HEK293 (cell line): ENCODE results near the gene SH3BP5L.

Experiments
- CTCF ChIA-PET: fragments of 350-600 bp; formaldehyde crosslinking; extraction: SDS; loops from one replicate; lab custom pipeline; 2021; ENCODE audit warnings: antibody characterized with exemption; lab: Yijun Ruan, JAX
- POLR2A ChIA-PET: fragments of 300-600 bp; formaldehyde crosslinking; extraction: SDS; loops from one replicate; lab custom pipeline; 2020; ENCODE audit warnings: antibody characterized with exemption, inconsistent platforms; lab: Yijun Ruan, JAX
- H3K27ac ChIP-seq: fragments of 200-500 bp; sonication (Bioruptor generic); 2 replicates; pipeline ENCODE4 v1.5.1; 2014; ENCODE audit warnings: low read depth, low read length, control low read depth, inconsistent platforms; ENCODE audit errors: extremely low read depth
- H3K36me3 ChIP-seq, 2 experiments: fragments of 200-500 bp in 1 of 2; sonication (Bioruptor generic) in 1 of 2; 1 replicate in 1 of 2; 2 replicates in 1 of 2; pipeline ENCODE4 v1.5.1; 2014 to 2017; ENCODE audit warnings: inconsistent platforms in 2 of 2, low read length in 2 of 2; ENCODE audit not compliant: control insufficient read depth in 2 of 2, insufficient read depth in 1 of 2
- H3K4me1 ChIP-seq: fragments of 200-500 bp; sonication (Bioruptor generic); 2 replicates; pipeline ENCODE4 v1.5.1; 2014; ENCODE audit warnings: mild to moderate bottlenecking, low read length, inconsistent platforms; ENCODE audit not compliant: control insufficient read depth, insufficient read depth
- H3K4me3 ChIP-seq: 2 replicates; pipeline ENCODE4 v1.5.1; 2011; ENCODE audit warnings: low read depth, mild to moderate bottlenecking, control low read depth, low read length, moderate library complexity
- H3K9me3 ChIP-seq: fragments of 200-500 bp; sonication (Bioruptor generic); 2 replicates; pipeline ENCODE4 v1.5.1; 2014; ENCODE audit warnings: low read depth, low read length, inconsistent platforms; ENCODE audit not compliant: control insufficient read depth, insufficient read depth
- AEBP2 ChIP-seq: fragments of 450-650 bp; formaldehyde crosslinking; IDR thresholded peaks from 2 replicates; pipeline ENCODE4 v1.5.1; 2016; ENCODE audit warnings: missing biosample characterization, missing genetic modification characterization, borderline replicate concordance
- REPIN1 ChIP-seq: fragments of 450-650 bp; formaldehyde crosslinking; IDR thresholded peaks from 2 replicates; pipeline ENCODE4 v1.5.1; 2017; ENCODE audit warnings: missing biosample characterization, missing genetic modification characterization, low read depth
- SCRT1 ChIP-seq: fragments of 450-650 bp; formaldehyde crosslinking; IDR thresholded peaks from 2 replicates; pipeline ENCODE4 v1.5.1; 2016; ENCODE audit warnings: missing biosample characterization, missing genetic modification characterization, borderline replicate concordance
- TSHZ1 ChIP-seq: fragments of 450-650 bp; formaldehyde crosslinking; IDR thresholded peaks from 2 replicates; pipeline ENCODE4 v1.5.1; 2016; ENCODE audit warnings: missing biosample characterization, missing genetic modification characterization, borderline replicate concordance
- ZBTB49 ChIP-seq: fragments of 450-650 bp; formaldehyde crosslinking; IDR thresholded peaks from 2 replicates; pipeline ENCODE4 v1.5.1; 2016; ENCODE audit warnings: missing biosample characterization, missing genetic modification characterization, low read depth
- ZBTB6 ChIP-seq: fragments of 450-650 bp; formaldehyde crosslinking; IDR thresholded peaks from 2 replicates; pipeline ENCODE4 v1.5.1; 2017; ENCODE audit warnings: missing biosample characterization, missing genetic modification characterization
- ZBTB7A ChIP-seq: fragments of 450-650 bp; formaldehyde crosslinking; IDR thresholded peaks from 2 replicates; pipeline ENCODE4 v1.5.1; 2016; ENCODE audit warnings: low read depth, missing biosample characterization, missing genetic modification characterization
- ZFP69B ChIP-seq: fragments of 450-650 bp; formaldehyde crosslinking; IDR thresholded peaks from 2 replicates; pipeline ENCODE4 v1.5.1; 2016; ENCODE audit warnings: missing biosample characterization, missing genetic modification characterization
- ZNF133 ChIP-seq: fragments of 450-650 bp; formaldehyde crosslinking; IDR thresholded peaks from 2 replicates; pipeline ENCODE4 v1.5.1; 2016; ENCODE audit warnings: missing biosample characterization, missing genetic modification characterization
- ZNF155 ChIP-seq: fragments of 450-650 bp; formaldehyde crosslinking; IDR thresholded peaks from 2 replicates; pipeline ENCODE4 v1.5.1; 2016; ENCODE audit warnings: missing biosample characterization, missing genetic modification characterization
- ZNF362 ChIP-seq: fragments of 450-650 bp; formaldehyde crosslinking; IDR thresholded peaks from 2 replicates; pipeline ENCODE4 v1.5.1; 2016; ENCODE audit warnings: missing biosample characterization, missing genetic modification characterization
- ZNF530 ChIP-seq: fragments of 450-650 bp; formaldehyde crosslinking; IDR thresholded peaks from 2 replicates; pipeline ENCODE4 v1.5.1; 2016; ENCODE audit warnings: low read depth, missing biosample characterization, missing genetic modification characterization
- ZNF558 ChIP-seq: fragments of 450-650 bp; formaldehyde crosslinking; IDR thresholded peaks from 2 replicates; pipeline ENCODE4 v1.5.1; 2016; ENCODE audit warnings: missing biosample characterization, missing genetic modification characterization
- ZNF596 ChIP-seq: fragments of 450-650 bp; IDR thresholded peaks from 2 replicates; pipeline ENCODE4 v1.5.0; 2018; ENCODE audit warnings: missing biosample characterization, mild to moderate bottlenecking, missing genetic modification characterization, moderate library complexity
- ZNF610 ChIP-seq: fragments of 450-650 bp; formaldehyde crosslinking; IDR thresholded peaks from 2 replicates; pipeline ENCODE4 v1.5.1; 2016; ENCODE audit warnings: missing biosample characterization, missing genetic modification characterization, borderline replicate concordance
- ZNF624 ChIP-seq: fragments of 450-650 bp; formaldehyde crosslinking; IDR thresholded peaks from 2 replicates; pipeline ENCODE4 v1.5.1; 2017; ENCODE audit warnings: missing biosample characterization, missing genetic modification characterization
- ZNF654 ChIP-seq: fragments of 450-650 bp; formaldehyde crosslinking; IDR thresholded peaks from 2 replicates; pipeline ENCODE4 v1.5.1; 2016; ENCODE audit warnings: low read depth, missing biosample characterization, missing genetic modification characterization
- ZNF664 ChIP-seq: fragments of 450-650 bp; formaldehyde crosslinking; IDR thresholded peaks from 2 replicates; pipeline ENCODE4 v1.5.1; 2016; ENCODE audit warnings: missing biosample characterization, missing genetic modification characterization
- ZNF677 ChIP-seq: fragments of 450-650 bp; IDR thresholded peaks from 2 replicates; pipeline ENCODE4 v1.5.0; 2018; ENCODE audit warnings: missing biosample characterization, mild to moderate bottlenecking, missing genetic modification characterization, moderate library complexity
- ZNF768 ChIP-seq: fragments of 450-650 bp; formaldehyde crosslinking; IDR thresholded peaks from 2 replicates; pipeline ENCODE4 v1.5.1; 2018; ENCODE audit warnings: missing biosample characterization, mild to moderate bottlenecking, missing genetic modification characterization
- ZSCAN5A ChIP-seq: fragments of 450-650 bp; formaldehyde crosslinking; IDR thresholded peaks from 2 replicates; pipeline ENCODE4 v1.5.1; 2016; ENCODE audit warnings: missing biosample characterization, missing genetic modification characterization

SH3BP5L gene

GRCh38 chr1:248847956-248848561 is 22.3 kb upstream of the SH3BP5L start:
- H3K27ac ChIP-seq: no peak overlapping the region
- ChIA-PET CTCF (no interaction called here), POLR2A (no interaction called here)
- TF ChIP-seq ZNF133 (tag by site-specific recombination) (no peak), ZNF654 (tag by site-specific recombination) (no peak), ZSCAN5A (tag by site-specific recombination) (no peak), ZFP69B (tag by site-specific recombination) (no peak), ZNF664 (tag by site-specific recombination) (no peak), ZNF558 (no peak), ZNF677 (tag by site-specific recombination) (no peak), ZNF362 (no peak), ZBTB49 (tag by site-specific recombination) (no peak), ZNF768 (tag by site-specific recombination) (no peak), ZNF596 (tag by site-specific recombination) (no peak), ZNF155 (tag by site-specific recombination) (no peak)
- H3K9me3 ChIP-seq: no peaks in the 10 kb centered on the region
- H3K36me3 ChIP-seq: peaks cover 0 to 88% of the 10 kb centered on the region in 2 experiments; a peak in 1 of 3 replicates
- H3K4me1 ChIP-seq: no peaks in the 10 kb centered on the region
- no peak overlapping the region for H3K4me3 ChIP-seq

GRCh38 chr1:248847181-248847955 is 21.7 kb upstream of the SH3BP5L start:
- ChIA-PET POLR2A (no interaction called here), CTCF (no interaction called here)
- peaks cover 0 to 88% of the 10 kb centered on the region in 2 experiments; a peak in 1 of 3 replicates for H3K36me3 ChIP-seq
- no peak overlapping the region for H3K4me3 ChIP-seq
- H3K9me3 ChIP-seq: no peaks in the 10 kb centered on the region
- no peak overlapping the region for H3K27ac ChIP-seq
- no peaks in the 10 kb centered on the region for H3K4me1 ChIP-seq
- TF ChIP-seq ZBTB7A (tag by site-specific recombination) (no peak), ZNF624 (tag by site-specific recombination) (no peak), ZNF530 (tag by site-specific recombination) (no peak), REPIN1 (no peak), TSHZ1 (tag by site-specific recombination) (no peak), AEBP2 (no peak), ZBTB6 (tag by site-specific recombination) (no peak), SCRT1 (tag by site-specific recombination) (no peak), ZNF610 (tag by site-specific recombination) (no peak)
